Cortex of kidney (tissue), 1 donor: ENCODE measurements around the gene CHST11.

Source experiments
- DNase-seq: peaks from one replicate; lab custom pipeline; 2025; lab: John Stamatoyannopoulos, UW

Gene CHST11

GRCh38 chr12:104653730-104654664 lies 197.2 kb downstream of the CHST11 start:
- no peak for DNase-seq

GRCh38 chr12:104654665-104655609 lies 198.2 kb downstream of the CHST11 start:
- DNase-seq = no peak

DNA sequence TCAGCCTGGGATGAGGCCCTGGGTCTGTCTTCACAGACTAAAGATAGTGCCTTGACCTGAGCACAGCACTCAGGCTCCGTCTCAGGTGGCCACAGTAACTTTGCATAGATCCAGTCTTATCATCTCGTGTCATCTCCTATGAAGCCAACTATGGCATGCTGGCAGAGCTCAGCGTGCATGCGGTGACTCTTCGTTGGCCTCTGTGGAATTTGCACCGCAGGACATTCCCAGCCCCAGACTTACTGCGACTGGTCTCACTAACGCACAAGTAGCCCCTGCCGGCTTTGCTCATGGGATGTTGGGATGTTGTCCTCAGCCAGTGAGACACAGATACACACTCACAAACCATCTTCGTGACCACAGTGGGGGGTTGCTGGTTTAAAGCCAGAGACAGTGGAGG lies 199.6 kb downstream of the CHST11 start:
- DNase-seq = no peak

DNA sequence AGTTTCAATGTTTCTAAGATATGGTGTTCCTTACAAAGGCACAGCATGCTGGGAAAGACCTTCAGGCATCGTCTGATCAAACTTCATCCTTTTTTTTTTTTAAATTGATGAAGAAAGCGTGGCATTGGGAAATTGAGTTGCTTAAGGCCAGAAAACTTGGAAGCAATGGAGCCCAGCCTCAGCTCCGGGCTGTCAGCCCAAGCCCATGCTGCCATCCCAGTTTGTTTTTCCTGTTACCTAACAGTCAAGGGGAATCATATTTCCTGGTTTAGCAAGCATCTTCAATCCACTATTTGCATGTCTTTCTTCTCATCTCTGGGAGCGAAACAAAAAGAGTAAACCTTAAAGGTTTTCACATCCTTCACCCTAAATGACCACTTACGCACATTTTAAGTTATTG lies 200.2 kb downstream of the CHST11 start:
- DNase-seq = no peak

- no peak for DNase-seq
Measured at GRCh38 chr12:104657726-104658484, 201.2 kb downstream of the CHST11 start.

GRCh38 chr12:104659058-104659457 lies 202.3 kb downstream of the CHST11 start:
- no peak for DNase-seq

DNA sequence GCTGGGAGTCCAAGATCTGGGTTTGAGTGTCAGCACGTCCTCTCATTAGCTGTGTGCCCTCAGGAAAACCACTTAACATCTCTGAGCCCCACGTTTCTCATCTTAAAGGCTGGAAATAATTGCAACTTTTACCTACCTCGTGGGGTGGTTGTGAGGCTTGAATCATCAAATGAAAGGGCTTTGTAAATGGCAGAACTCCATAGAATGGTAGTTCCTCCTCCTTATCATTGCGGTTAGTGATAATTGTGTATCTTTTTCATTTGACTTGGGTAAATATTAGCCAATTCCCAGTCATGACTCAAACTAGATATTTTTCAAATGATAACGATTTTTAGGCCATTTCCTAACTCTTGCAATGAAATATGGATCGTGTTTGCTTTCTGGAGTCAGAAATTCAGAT lies 205.5 kb downstream of the CHST11 start:
- DNase-seq = no peak

GRCh38 chr12:104662908-104663307 lies 206.2 kb downstream of the CHST11 start:
- no peak for DNase-seq

DNA sequence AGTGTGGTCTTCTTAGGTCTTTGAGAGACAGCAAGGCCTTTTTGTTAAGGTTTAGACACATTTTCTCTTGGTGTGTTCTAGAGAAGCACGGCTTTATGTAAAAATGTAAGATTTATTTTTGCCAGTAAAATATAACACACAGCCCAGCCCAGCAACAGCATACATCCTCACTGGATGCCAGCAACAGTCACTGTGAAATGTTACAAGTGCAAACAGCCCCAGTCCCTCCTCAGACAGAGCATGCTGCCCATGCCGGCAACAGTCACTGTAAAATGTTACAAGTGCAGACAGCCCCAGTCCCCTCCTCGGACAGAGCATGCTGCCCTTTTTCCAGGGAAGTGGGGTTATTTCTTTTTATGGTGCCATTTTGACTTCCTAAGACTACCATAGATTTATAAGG lies 207.6 kb downstream of the CHST11 start:
- DNase-seq = no peak

DNA sequence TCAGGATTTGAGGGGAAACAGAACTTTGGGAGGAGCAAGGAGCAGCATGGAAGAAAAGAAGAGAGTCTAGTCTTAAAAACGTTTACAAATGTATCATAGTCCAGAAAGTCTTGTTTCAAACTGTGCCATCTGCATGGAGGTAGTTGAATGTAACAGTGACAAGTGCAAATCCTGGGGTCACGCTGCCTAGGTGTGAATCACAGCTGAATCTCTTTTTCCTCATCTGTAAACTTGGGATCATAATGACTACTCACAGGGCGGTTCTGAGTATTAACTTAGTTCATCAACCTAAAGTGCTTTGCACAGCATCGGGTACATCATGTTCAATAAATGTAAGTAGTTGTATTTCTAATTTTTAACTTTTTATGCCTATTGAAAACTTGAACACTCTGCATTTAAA lies 208.5 kb downstream of the CHST11 start:
- no peak for DNase-seq

DNA sequence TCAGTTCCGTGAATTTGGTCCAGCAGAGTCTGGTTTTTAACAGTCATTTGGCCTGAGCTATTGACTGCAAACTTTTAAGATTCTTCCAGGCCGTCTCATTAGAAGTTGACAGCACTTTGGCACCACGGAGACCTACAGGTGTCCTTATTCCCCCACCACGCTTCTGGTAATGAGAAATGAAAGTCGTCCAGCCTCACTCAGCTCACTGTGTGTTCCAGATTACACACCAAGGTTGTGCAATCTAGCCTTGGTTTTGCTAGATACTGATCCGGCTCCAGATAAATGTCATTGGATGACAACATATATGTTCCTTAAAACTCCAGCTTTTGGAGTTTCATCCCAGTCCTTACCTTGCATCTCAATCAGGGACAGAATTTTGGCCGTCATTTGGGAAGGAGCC lies 210.4 kb downstream of the CHST11 start:
- no peak for DNase-seq

DNA sequence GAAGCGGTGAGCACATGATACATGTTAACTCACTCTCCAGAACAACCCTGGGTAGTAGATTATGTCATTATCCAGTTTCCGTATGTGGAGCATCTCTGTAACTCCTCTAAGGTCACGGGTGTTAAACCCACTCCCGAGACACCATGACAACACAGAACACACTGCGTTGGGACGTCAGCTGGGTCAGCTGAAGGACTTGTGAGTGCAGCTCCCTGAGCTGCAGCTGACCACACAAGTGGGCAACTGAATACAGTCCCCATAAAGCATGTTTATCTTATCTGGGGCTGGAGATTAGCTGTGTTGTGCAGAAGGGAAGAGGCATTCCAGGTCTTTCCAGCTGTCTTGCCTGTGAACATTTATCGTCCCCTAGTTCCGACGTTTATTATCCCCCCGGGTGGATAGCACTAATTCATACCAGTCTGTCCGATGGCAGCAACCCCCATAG lies 211.5 kb downstream of the CHST11 start:
- DNase-seq = no peak

- DNase-seq = no peak
Measured at GRCh38 chr12:104669089-104669721, 212.5 kb downstream of the CHST11 start.

GRCh38 chr12:104669851-104670337 lies 213.1 kb downstream of the CHST11 start:
- no peak for DNase-seq

DNA sequence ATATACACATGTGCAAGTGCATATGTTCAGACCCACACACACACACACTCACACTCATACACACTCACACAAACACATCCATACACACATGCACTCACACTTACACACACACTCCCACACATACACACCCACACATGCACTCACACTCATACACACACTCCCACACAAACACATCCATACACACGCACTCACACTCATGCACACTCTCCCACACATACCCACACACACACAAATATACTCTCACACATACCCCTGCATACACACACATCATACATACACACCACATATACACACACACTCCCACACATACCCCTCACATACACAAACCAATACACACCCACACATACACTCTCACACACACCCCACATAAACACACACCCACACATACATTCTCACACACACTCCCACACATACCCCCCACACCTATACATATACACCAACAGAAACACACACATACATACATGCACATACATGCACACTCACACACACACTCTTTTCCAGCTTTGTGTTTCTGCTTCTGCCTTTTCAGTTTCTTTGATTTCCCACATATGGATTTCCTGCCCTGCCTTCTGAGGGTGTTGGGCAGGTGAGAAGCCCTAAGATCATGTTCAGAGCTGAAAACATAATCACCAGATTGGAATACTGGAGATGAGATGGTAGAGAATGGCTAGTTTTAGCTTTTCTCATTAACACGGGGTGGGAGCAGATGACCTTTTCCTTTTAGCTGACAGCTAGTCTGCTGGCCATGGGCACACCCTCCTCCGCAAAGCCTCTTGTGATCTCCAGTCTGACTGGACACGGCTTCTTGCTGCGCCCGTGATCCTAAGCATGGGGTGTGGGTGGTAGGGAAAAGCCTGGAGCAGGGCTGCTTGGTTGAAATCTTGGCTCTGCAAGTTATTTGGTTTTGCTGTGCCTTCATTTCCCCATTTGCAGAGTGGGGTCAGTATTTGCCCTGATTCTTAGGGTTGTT lies 214.0 kb downstream of the CHST11 start:
- DNase-seq = no peak

- no peak for DNase-seq
Measured at GRCh38 chr12:104671409-104672095, 214.8 kb downstream of the CHST11 start.

DNA sequence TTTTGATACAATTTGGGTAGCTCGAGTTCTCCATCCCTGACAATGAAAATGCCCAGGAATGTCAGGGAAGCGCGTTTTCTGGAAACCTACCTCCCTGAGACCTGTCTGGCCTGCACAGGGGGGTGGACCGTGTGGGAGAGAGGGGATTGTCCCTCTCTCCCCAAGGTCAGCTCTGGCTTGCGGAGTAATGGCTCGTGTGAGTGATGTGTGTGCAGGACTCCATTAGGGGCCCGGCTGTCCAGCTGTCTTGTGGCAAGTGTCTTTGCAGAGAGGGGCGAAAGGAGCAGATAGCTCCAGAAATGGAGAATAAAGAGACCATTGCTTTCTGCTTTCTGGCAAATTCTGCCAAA lies 215.3 kb downstream of the CHST11 start:
- DNase-seq = no peak

- DNase-seq = no peak
Measured at GRCh38 chr12:104672501-104673265, 215.9 kb downstream of the CHST11 start.

DNA sequence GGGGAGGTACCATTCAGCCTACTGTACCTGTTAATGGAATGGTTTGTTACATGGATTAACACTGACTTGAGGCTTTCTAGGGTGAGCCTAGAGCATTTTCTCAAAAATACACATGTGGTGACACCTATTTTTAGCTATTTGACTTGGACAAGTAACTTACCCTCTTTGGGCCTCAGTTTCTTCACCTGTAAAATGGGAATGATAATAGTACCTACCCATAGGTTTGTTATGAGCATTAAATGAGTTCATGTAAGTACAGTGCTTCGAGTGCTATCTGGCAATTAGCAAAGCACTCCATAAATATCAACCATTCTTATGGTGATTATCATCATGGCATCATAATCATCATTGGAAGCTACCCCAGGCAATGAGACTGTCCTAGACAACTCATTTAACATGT lies 216.5 kb downstream of the CHST11 start:
- no peak for DNase-seq
